Measurements from ENCODE around the gene KATNAL2.
A peak's percentile ranks its signal among the peaks of the same experiment; 100 is the strongest.

The KATNAL2 gene

GRCh38 chr18:46917108-46917802 is at the start of gene KATNAL2, which contains the start of gene PIAS2:
Gene KATNAL2 (plus strand): TSS chr18:46917602. CDS start chr18:46946873, 29,271 bp downstream.
Gene PIAS2 (minus strand): TSS chr18:46917507. CDS start chr18:46917345, 162 bp downstream.
- FAIRE-seq, result no peak

- no peak for FAIRE-seq
Measured at GRCh38 chr18:46868169-46868921, 49.1 kb upstream of the KATNAL2 start.

- no peak for FAIRE-seq
Measured at GRCh38 chr18:46877329-46877987, 39.9 kb upstream of the KATNAL2 start.

GRCh38 chr18:46883180-46883579 is 34.2 kb upstream of the KATNAL2 start:
- no peak for FAIRE-seq

- FAIRE-seq, result no peak
Measured at GRCh38 chr18:46886893-46887292, 30.5 kb upstream of the KATNAL2 start.

GRCh38 chr18:46888965-46889364 is 28.4 kb upstream of the KATNAL2 start:
- FAIRE-seq, result no peak

GRCh38 chr18:46891742-46892214 is 25.6 kb upstream of the KATNAL2 start:
- no peak for FAIRE-seq

- FAIRE-seq, result peak; percentile 65
Measured at GRCh38 chr18:46892842-46893241, 24.6 kb upstream of the KATNAL2 start.

- FAIRE-seq, result no peak
Measured at GRCh38 chr18:46893360-46893759, 24.0 kb upstream of the KATNAL2 start.

- no peak for FAIRE-seq
Measured at GRCh38 chr18:46894124-46894523, 23.3 kb upstream of the KATNAL2 start.

- FAIRE-seq, result no peak
Measured at GRCh38 chr18:46899274-46899948, 18.0 kb upstream of the KATNAL2 start.

GRCh38 chr18:46903406-46903805 is 14.0 kb upstream of the KATNAL2 start:
- no peak for FAIRE-seq

GRCh38 chr18:46909497-46909896 is 7.9 kb upstream of the KATNAL2 start:
- FAIRE-seq, result no peak

GRCh38 chr18:46910856-46911255 is 6.5 kb upstream of the KATNAL2 start:
- no peak for FAIRE-seq

- FAIRE-seq, result no peak
Measured at GRCh38 chr18:46915800-46916550, 1.4 kb upstream of the KATNAL2 start.

GRCh38 chr18:46916551-46917107 is 773 bp upstream of the KATNAL2 start:
- FAIRE-seq, result no peak

- FAIRE-seq, result no peak
Measured at GRCh38 chr18:46917803-46918600, 600 bp downstream of the KATNAL2 start.

- FAIRE-seq, result no peak
Measured at GRCh38 chr18:46920067-46920466, 2.7 kb downstream of the KATNAL2 start.

- no peak for FAIRE-seq
Measured at GRCh38 chr18:46920653-46921052, 3.3 kb downstream of the KATNAL2 start.

GRCh38 chr18:46939337-46939963 is 22.0 kb downstream of the KATNAL2 start:
- no peak for FAIRE-seq

All from A204.1 (cell line).